ENCODE measurements around the gene GPN1. TPM values are rescaled to one million over a fixed set of nuclear protein-coding genes. Genes with fewer than 3 reads are reported as not detected.

Gene GPN1
- total and polyA plus RNA-seq, 2 of the 8 experiments (the other 6 are each of a cell fraction or from before 2014, with no cell fraction given), result 38.7 to 43.5 TPM

DNA sequence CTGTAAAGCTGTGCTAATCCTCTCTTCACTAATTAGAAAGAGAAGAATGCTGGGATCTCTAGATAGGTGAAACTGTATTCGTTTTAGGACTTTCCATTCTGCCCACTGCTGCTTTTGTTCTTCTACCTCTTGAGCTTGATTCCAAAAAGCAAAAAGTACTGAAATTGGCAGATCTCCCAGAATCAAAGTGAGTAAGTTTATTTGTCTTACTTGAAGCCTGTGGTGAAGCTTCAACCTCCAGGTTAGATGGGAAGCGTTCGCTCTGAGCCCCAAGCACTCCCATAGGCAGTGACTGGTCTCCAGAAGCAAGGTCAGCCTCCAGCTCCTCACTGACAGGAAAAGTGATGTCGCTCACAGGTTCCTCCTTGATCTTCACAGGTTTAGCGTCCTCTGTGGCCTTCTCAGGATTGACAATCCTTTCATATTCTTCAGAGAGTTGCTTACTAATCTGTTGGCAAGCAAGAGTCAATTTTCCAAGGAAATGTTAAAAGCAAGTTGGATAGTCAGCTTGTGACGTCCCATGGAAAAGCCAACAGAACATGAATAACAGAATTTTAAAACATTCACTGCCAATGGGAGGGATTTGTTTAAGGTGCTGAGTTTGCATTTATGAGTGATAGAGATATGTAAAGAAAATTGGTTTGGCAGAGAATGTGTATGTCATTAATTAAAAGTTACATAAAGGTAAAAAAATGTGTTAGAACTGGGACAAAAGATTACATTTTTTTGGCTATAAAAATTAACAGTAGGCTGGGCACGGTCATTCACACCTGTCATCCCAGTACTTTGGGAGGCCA, 26.5 kb downstream of the GPN1 start:
- FAIRE-seq, result no peak
- WGBS, 2 experiments (ENCODE audit: extremely low coverage in 1 of 2, insufficient coverage in 1 of 2, insufficient read length in 1 of 2, insufficient replicate concordance in 2 of 2, low coverage in 1 of 2, low lambda C conversion rate in 2 of 2, missing lambda C conversion rate in 1 of 2), result 86% methylated on average over 7 of the region's 7 CpGs; no CpG with 5 or more reads in 1 of the 2 experiments
- TF ChIP-seq POU5F1 (IDR thresholded peaks at IDR 0.05; ENCODE audit: low read depth, low read length) (no peak), JUN (IDR thresholded peaks at IDR 0.05; ENCODE audit: low read depth, low read length) (no peak), GABPA (IDR thresholded peaks at IDR 0.05; ENCODE audit: borderline replicate concordance, insufficient read depth, low read length) (no peak), BACH1 (IDR thresholded peaks at IDR 0.05; ENCODE audit: low read length) (no peak), EGR1 (IDR thresholded peaks at IDR 0.05; ENCODE audit: borderline replicate concordance, low read depth, low read length) (no peak), NRF1 (IDR thresholded peaks at IDR 0.05; ENCODE audit: low read depth, low read length) (no peak), SIRT6 (IDR thresholded peaks at IDR 0.05; ENCODE audit: low read length) (no peak), RXRA (IDR thresholded peaks at IDR 0.05; ENCODE audit: insufficient read depth, low read depth, low read length) (no peak)

More for the DNA sequence above, 26.5 kb downstream of the GPN1 start:
- H2BK5ac ChIP-seq (ENCODE audit: low read depth, low read length), result no peak overlapping the region
- no peaks in the 10 kb centered on the region for H3K27me3 ChIP-seq (replicated peaks in 1 of 4; ENCODE audit: control insufficient read depth in 3 of 4, extremely low read depth in 1 of 4, insufficient read depth in 3 of 4, low read length in 3 of 4)
- CTCF ChIA-PET (ENCODE audit: partially characterized antibody), result interaction anchor here (0.9 to 1.1 kb wide), 3 partner anchors 28 to 192 kb away, joined by 3 to 4 read pairs (median 3); no protein-coding TSS in a partner anchor
- H2BK12ac ChIP-seq (ENCODE audit: low read depth, low read length), result no peak overlapping the region
- no peak overlapping the region for H2AK5ac ChIP-seq (ENCODE audit: low read depth, low read length)
- no peak overlapping the region for H3K56ac ChIP-seq (replicated peaks; ENCODE audit: insufficient read length, low read depth, low read length)
- no peak overlapping the region for H4K5ac ChIP-seq (ENCODE audit: insufficient read length, low read depth, low read length)
- no peak overlapping the region for H3K4ac ChIP-seq (replicated peaks; ENCODE audit: insufficient read length, low read depth, low read length)
- no peak overlapping the region for H3K27ac ChIP-seq (ENCODE audit: low read depth, low read length)
- no peaks in the 10 kb centered on the region for H3K4me1 ChIP-seq (replicated peaks in 1 of 4; ENCODE audit: control insufficient read depth in 3 of 4, insufficient read depth in 4 of 4, low read length in 3 of 4)
- no peaks in the 10 kb centered on the region for H3K79me2 ChIP-seq (ENCODE audit: control insufficient read depth in 1 of 2, insufficient read depth in 2 of 2, low read length in 2 of 2)
- peaks cover 5 to 72% (median 39%) of the 10 kb centered on the region in 4 experiments; a peak in 7 of 8 replicates for H3K36me3 ChIP-seq (ENCODE audit: control insufficient read depth in 2 of 4, insufficient read depth in 4 of 4, low read length in 3 of 4)
- no peak overlapping the region for H2AFZ ChIP-seq (ENCODE audit: low read length)
- no peaks in the 10 kb centered on the region for H3K9me3 ChIP-seq (ENCODE audit: insufficient read depth in 2 of 2, low read depth in 1 of 2, low read length in 1 of 2)
- H4K91ac ChIP-seq (replicated peaks; ENCODE audit: insufficient read length, low read length), result no peak overlapping the region
- H2BK120ac ChIP-seq (replicated peaks; ENCODE audit: low read depth, low read length), result no peak overlapping the region
- H3K14ac ChIP-seq (ENCODE audit: insufficient read length), result no peak overlapping the region
- POLR2A ChIA-PET (ENCODE audit: partially characterized antibody), result interaction anchor here (1.3 to 2.1 kb wide), 3 partner anchors 8 to 26 kb away, joined by 4 to 12 read pairs (median 7); partner anchors contain the start of genes CCDC121, GPN1, SLC4A1AP and SUPT7L
- no peaks in the 10 kb centered on the region for H4K20me1 ChIP-seq (replicated peaks in 1 of 2; ENCODE audit: control insufficient read depth in 1 of 2, insufficient read depth in 2 of 2, low read length in 2 of 2)
- no peak overlapping the region for H3K4me2 ChIP-seq (ENCODE audit: insufficient read depth in 1 of 2, low read depth in 2 of 2, low read length in 2 of 2)
- no peak for DNase-seq (ENCODE audit: low read depth in 1 of 2, low spot score in 2 of 2)
- H3K23ac ChIP-seq (ENCODE audit: insufficient read length), result no peak overlapping the region
- no peak overlapping the region for H3K9ac ChIP-seq (replicated peaks in 1 of 4; ENCODE audit: extremely low read depth in 1 of 4, low read depth in 3 of 4, low read length in 3 of 4)
- no peak overlapping the region for H3K18ac ChIP-seq (ENCODE audit: extremely low read depth, low read length)
- H3K4me3 ChIP-seq (ENCODE audit: extremely low read depth in 1 of 4, insufficient read depth in 2 of 4, low read depth in 3 of 4, low read length in 4 of 4), result no peak overlapping the region
- no peak overlapping the region for H2BK15ac ChIP-seq (ENCODE audit: low read length)
- no peaks in the 10 kb centered on the region for H3K79me1 ChIP-seq (ENCODE audit: low read depth, low read length)
- no peaks in the 10 kb centered on the region for H3K23me2 ChIP-seq (ENCODE audit: low read depth, low read length)
- H4K8ac ChIP-seq (ENCODE audit: extremely low read depth, insufficient read depth, low read length), result no peak overlapping the region
- no peak overlapping the region for H2BK20ac ChIP-seq (ENCODE audit: low read length)
